ENCODE data around the gene OR2A14. TPM values are rescaled to one million over a fixed set of nuclear protein-coding genes. Genes with fewer than 3 reads are reported as not detected.
"Not testable (repeated sequence)": the region's sequence is repeated elsewhere in the genome, so short reads cannot be mapped to it uniquely, and the experiment has no call there.

OR2A14 gene
- total RNA-seq, 1 experiment from 2014 or later: not detected

DNA sequence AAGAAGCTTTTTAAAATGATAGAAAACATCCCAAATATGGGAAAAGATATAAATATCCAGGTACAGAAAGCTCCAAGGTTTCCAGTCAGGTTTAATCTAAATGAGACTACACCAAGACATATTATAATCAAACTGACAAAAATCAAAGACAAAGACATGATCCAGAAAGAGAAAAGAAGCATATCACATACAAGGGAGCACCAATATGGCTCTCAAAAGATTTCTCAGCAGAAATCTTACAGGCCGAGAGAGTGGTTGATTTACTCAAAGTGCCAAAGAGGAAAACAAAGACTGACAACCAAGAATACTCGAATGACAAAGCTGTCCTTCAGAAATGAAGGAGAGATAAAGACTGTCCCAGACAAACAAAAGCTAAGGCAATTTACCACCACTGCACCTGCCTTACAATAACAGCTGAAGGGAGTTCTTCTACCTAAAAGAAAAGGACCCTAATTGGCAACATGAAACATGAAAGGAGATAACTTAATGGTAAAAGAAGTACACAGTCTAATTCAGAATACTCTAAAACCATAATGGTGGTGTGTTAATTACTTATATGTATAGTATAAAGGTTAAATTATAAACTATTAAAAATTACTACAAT lies 25.4 kb downstream of the OR2A14 start:
- no peak for DNase-seq (ENCODE audit: low spot score)

- DNase-seq (ENCODE audit: low spot score): no peak
Measured at GRCh38 chr7:144158861-144159260, 35.9 kb downstream of the OR2A14 start.

DNA sequence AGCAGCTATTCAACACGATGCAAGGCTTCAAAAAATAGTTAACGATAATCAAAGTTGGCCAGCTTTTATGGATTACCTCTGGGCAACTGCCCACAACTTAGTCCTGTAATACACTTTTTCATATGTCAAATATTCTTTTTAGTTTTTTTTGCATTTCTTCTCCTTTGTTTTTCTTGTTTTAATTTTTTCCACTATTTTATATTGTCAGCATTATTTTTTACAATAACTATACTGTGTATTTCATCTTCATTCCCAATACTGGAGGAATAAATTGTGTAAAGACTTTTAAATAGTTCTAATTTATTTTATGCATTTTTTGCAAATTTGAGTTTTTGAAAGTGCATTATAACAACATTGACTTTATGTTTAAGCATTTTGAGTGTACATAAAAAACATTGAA lies 41.8 kb downstream of the OR2A14 start:
- DNase-seq (ENCODE audit: low spot score): no peak

- DNase-seq (ENCODE audit: low spot score): not testable (repeated sequence)
Measured at GRCh38 chr7:144171594-144172350, 48.8 kb downstream of the OR2A14 start.

- DNase-seq (ENCODE audit: low spot score): no peak
Measured at GRCh38 chr7:144174613-144175012, 51.6 kb downstream of the OR2A14 start.

- DNase-seq (ENCODE audit: low spot score): peak; percentile 23
Measured at GRCh38 chr7:144178380-144179164, 55.6 kb downstream of the OR2A14 start.

DNA sequence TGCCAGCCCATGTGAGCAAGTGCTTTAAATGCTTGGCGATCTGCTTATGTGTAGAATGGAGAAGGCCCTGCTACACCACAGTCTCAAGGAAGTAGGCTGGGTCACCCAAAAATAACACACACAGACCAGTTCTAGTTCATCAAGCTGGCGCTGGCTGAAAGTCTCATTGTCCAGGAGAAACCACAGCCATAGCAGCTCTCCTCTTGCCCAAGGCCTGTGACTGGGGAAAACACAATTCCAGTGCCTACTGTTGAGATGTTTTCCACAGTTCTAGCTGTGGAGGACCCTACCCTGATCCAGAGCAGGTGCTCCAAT lies 56.1 kb downstream of the OR2A14 start:
- not testable (repeated sequence) for DNase-seq (ENCODE audit: low spot score)

Small RNA genes lying within 50 kb of the gene (small RNA-seq; reads per million reads assigned to genes)
- gene OR2A41P: not detected

Other genes with a start within 250 kb of the OR2A14 start
- 17.4 and 22.4 TPM in 2 replicates for gene TCAF1, start 221.0 kb upstream of the OR2A14 start, total RNA-seq (2014; rRNA removed; shearing (Covaris generic))
- not detected in 2 replicates for gene OR2F2, start 187.9 kb upstream of the OR2A14 start, total RNA-seq (2014; rRNA removed; shearing (Covaris generic))
- not detected in 2 replicates for gene OR2F1, start 168.3 kb upstream of the OR2A14 start, total RNA-seq (2014; rRNA removed; shearing (Covaris generic))
- not detected in 2 replicates for gene OR6B1, start 122.9 kb upstream of the OR2A14 start, total RNA-seq (2014; rRNA removed; shearing (Covaris generic))
- gene OR2A5, start 74.2 kb upstream of the OR2A14 start, total RNA-seq (2014; rRNA removed; shearing (Covaris generic)): not detected in 2 replicates
- not detected in 2 replicates for gene OR2A25, start 53.4 kb upstream of the OR2A14 start, total RNA-seq (2014; rRNA removed; shearing (Covaris generic))
- not detected in 2 replicates for gene OR2A12, start 36.9 kb upstream of the OR2A14 start, total RNA-seq (2014; rRNA removed; shearing (Covaris generic))
- gene OR2A2, start 13.6 kb upstream of the OR2A14 start, total RNA-seq (2014; rRNA removed; shearing (Covaris generic)): not detected in 2 replicates
- gene CTAGE4, start 60.3 kb downstream of the OR2A14 start, total RNA-seq (2014; rRNA removed; shearing (Covaris generic)): 3.8 and 3.9 TPM in 2 replicates
- 7.5 and 12.7 TPM in 2 replicates for gene ARHGEF35, start 72.7 kb downstream of the OR2A14 start, total RNA-seq (2014; rRNA removed; shearing (Covaris generic))
- gene OR2A42, start 116.4 kb downstream of the OR2A14 start, total RNA-seq (2014; rRNA removed; shearing (Covaris generic)): not detected in 2 replicates
- 0.86 and 1.8 TPM in 2 replicates for gene OR2A7, start 141.6 kb downstream of the OR2A14 start, total RNA-seq (2014; rRNA removed; shearing (Covaris generic))
- not detected in 2 replicates for gene CTAGE8, start 146.1 kb downstream of the OR2A14 start, total RNA-seq (2014; rRNA removed; shearing (Covaris generic))
- not detected in 2 replicates for gene OR2A1, start 189.2 kb downstream of the OR2A14 start, total RNA-seq (2014; rRNA removed; shearing (Covaris generic))
- 24.4 and 28.4 TPM in 2 replicates for gene ARHGEF5, start 232.2 kb downstream of the OR2A14 start, total RNA-seq (2014; rRNA removed; shearing (Covaris generic))